HepG2 (cell line): ENCODE measurements around the gene KIAA1614. TPM values are rescaled to one million over a fixed set of nuclear protein-coding genes. Genes with fewer than 3 reads are reported as not detected.

Source experiments
- ATAC-seq: fragments of 200-7000 bp; cut with Tn5 transposase; 3 replicates; pipeline ENCODE4 v1.9.1; 2020; ENCODE audit warnings: mild to moderate bottlenecking, moderate library complexity
- BruUV-seq: library from RNA; stranded (reverse); fragments of 400-500 nt; replicated peaks from 2 replicates; lab custom pipeline; 2021; lab: Mats Ljungman, UMichigan
- CTCF ChIA-PET: fragments of 300-600 bp; formaldehyde crosslinking; extraction: SDS; loops from one replicate; lab custom pipeline; 2021; ENCODE audit warnings: low total read pairs, inconsistent platforms, low intra/inter-chr PET ratio; lab: Yijun Ruan, JAX
- POLR2A ChIA-PET: fragments of 350-600 bp; sonication (Branson Sonifier 250); formaldehyde crosslinking; loops from one replicate; lab custom pipeline; 2020; ENCODE audit warnings: antibody characterized with exemption, inconsistent platforms; lab: Yijun Ruan, JAX
- DNase-seq: peaks from one replicate; pipeline ENCODE4 v3.0.0-alpha.2; 2015; ENCODE audit warnings: low spot score
- FAIRE-seq: peaks from 3 replicates; lab custom pipeline; 2011; peaks lifted over from hg19 to GRCh38; lab: Jason Lieb, UNC
- H2AFZ ChIP-seq: one replicate; pipeline ENCODE4 v1.6.1; 2011; ENCODE audit warnings: low read length, inconsistent platforms
- H3K27ac ChIP-seq: fragments of 300-600 bp; 3 replicates; pipeline ENCODE4 v1.8.0; 2011; ENCODE audit warnings: mixed run types, mild to moderate bottlenecking, mixed read lengths, low read length, inconsistent platforms; ENCODE audit not compliant: insufficient read depth; ENCODE audit errors: extremely low read length
- H3K27me3 ChIP-seq, 2 experiments: fragments of 200-600 bp in 1 of 2; 2 replicates in 1 of 2; 3 replicates in 1 of 2; pipeline versions ENCODE4 v1.6.0 to v1.8.0; 2011; ENCODE audit warnings: low read length in 2 of 2, mild to moderate bottlenecking in 2 of 2, moderate library complexity in 2 of 2, inconsistent platforms in 1 of 2; ENCODE audit not compliant: insufficient read depth in 2 of 2, control insufficient read depth in 1 of 2
- H3K36me3 ChIP-seq, 2 experiments: fragments of 200-600 bp in 1 of 2; replicated peaks in 1 of 2; 2 replicates in 1 of 2; 3 replicates in 1 of 2; pipeline versions ENCODE4 v1.5.1 to v1.8.0; 2011; ENCODE audit warnings: low read length in 2 of 2, inconsistent platforms in 1 of 2; ENCODE audit not compliant: insufficient read depth in 2 of 2, control insufficient read depth in 1 of 2
- H3K4me1 ChIP-seq: 2 replicates; pipeline ENCODE4 v1.5.1; 2012; ENCODE audit warnings: low read length, inconsistent platforms; ENCODE audit not compliant: insufficient read depth
- H3K4me2 ChIP-seq: 2 replicates; pipeline ENCODE4 v1.6.0; 2011; ENCODE audit warnings: low read depth, low read length, inconsistent platforms
- H3K4me3 ChIP-seq, 3 experiments: fragments of 200-600 bp in 1 of 3; sonication (generic), shearing (Covaris generic) in 1 of 3; replicated peaks in 1 of 3; 2 replicates each; pipeline ENCODE4 v1.5.1; 2011 to 2016; ENCODE audit warnings: low read length in 3 of 3, inconsistent platforms in 2 of 3, low read depth in 2 of 3, mild to moderate bottlenecking in 2 of 3, control low read depth in 1 of 3, mixed read lengths in 1 of 3; ENCODE audit not compliant: insufficient read depth in 1 of 3
- H3K79me2 ChIP-seq: one replicate; pipeline ENCODE4 v1.6.1; 2011; ENCODE audit warnings: low read length, inconsistent platforms; ENCODE audit not compliant: insufficient read depth
- H3K9ac ChIP-seq: 2 replicates; pipeline ENCODE4 v1.6.0; 2011; ENCODE audit warnings: mild to moderate bottlenecking, low read depth, low read length, inconsistent platforms; ENCODE audit not compliant: insufficient read depth
- H3K9me3 ChIP-seq: 2 replicates; pipeline ENCODE4 v1.5.1; 2012; ENCODE audit warnings: mild to moderate bottlenecking, low read length
- H4K20me1 ChIP-seq: 2 replicates; pipeline ENCODE4 v1.6.0; 2011; ENCODE audit warnings: inconsistent platforms, mild to moderate bottlenecking, low read length, moderate library complexity; ENCODE audit not compliant: insufficient read depth
- ADNP ChIP-seq: sonication (generic); formaldehyde crosslinking; IDR thresholded peaks from 2 replicates; pipeline ENCODE4 v1.4.0; 2020; ENCODE audit warnings: missing genetic modification reagents
- EED ChIP-seq: sonication (generic); formaldehyde crosslinking; IDR thresholded peaks from 2 replicates; pipeline ENCODE4 v1.5.0; 2020; ENCODE audit warnings: mild to moderate bottlenecking, missing genetic modification reagents
- FOXJ3 ChIP-seq: sonication (generic); formaldehyde crosslinking; IDR thresholded peaks from 2 replicates; pipeline ENCODE4 v1.4.0; 2020; ENCODE audit warnings: missing genetic modification reagents, mild to moderate bottlenecking, borderline replicate concordance
- HDAC1 ChIP-seq: sonication (generic); formaldehyde crosslinking; IDR thresholded peaks from 2 replicates; pipeline ENCODE4 v1.5.1; 2020; ENCODE audit warnings: mild to moderate bottlenecking, missing genetic modification reagents
- IKZF4 ChIP-seq: sonication (generic); formaldehyde crosslinking; IDR thresholded peaks from 2 replicates; pipeline ENCODE4 v1.5.1; 2020; ENCODE audit warnings: borderline replicate concordance, mild to moderate bottlenecking, low read depth, missing genetic modification reagents; ENCODE audit errors: not compliant biosample characterization
- PCBP2 ChIP-seq: fragments of 200-400 bp; formaldehyde crosslinking; optimal IDR thresholded peaks from 2 replicates; pipeline ENCODE3; 2018; ENCODE audit warnings: low read length, low read depth; ENCODE audit not compliant: poor library complexity, severe bottlenecking
- SCMH1 ChIP-seq: sonication (generic); formaldehyde crosslinking; IDR thresholded peaks from 2 replicates; pipeline ENCODE4 v1.9.0; 2021; ENCODE audit warnings: missing genetic modification reagents, mild to moderate bottlenecking, borderline replicate concordance
- U2AF1 ChIP-seq: fragments of 200-400 bp; formaldehyde crosslinking; optimal IDR thresholded peaks from 2 replicates; pipeline ENCODE3; 2017; ENCODE audit warnings: mild to moderate bottlenecking, low read depth, low read length
- ZFP37 ChIP-seq: sonication (generic); formaldehyde crosslinking; IDR thresholded peaks from 2 replicates; pipeline ENCODE4 v1.4.0; 2020; ENCODE audit warnings: missing genetic modification reagents, borderline replicate concordance
- ZNF24 ChIP-seq: fragments of 450-650 bp; IDR thresholded peaks from 2 replicates; pipeline ENCODE4 v1.6.1; 2017; ENCODE audit warnings: antibody characterized with exemption, mild to moderate bottlenecking
- ZNF34 ChIP-seq: sonication (generic); formaldehyde crosslinking; IDR thresholded peaks from 2 replicates; pipeline ENCODE4 v1.4.0; 2020; ENCODE audit warnings: mild to moderate bottlenecking, missing genetic modification reagents, borderline replicate concordance
- ZNF446 ChIP-seq: sonication (generic); formaldehyde crosslinking; IDR thresholded peaks from 2 replicates; pipeline ENCODE4 v1.5.0; 2020; ENCODE audit warnings: mild to moderate bottlenecking, missing genetic modification reagents
- ZNF550 ChIP-seq: sonication (generic); formaldehyde crosslinking; IDR thresholded peaks from 2 replicates; pipeline ENCODE4 v1.4.0; 2020; ENCODE audit warnings: mild to moderate bottlenecking, missing genetic modification reagents, borderline replicate concordance
- ZNF552 ChIP-seq: sonication (generic); formaldehyde crosslinking; IDR thresholded peaks from 2 replicates; pipeline ENCODE4 v1.9.0; 2022; ENCODE audit warnings: missing genetic modification reagents, mild to moderate bottlenecking, borderline replicate concordance
- WGBS: methylation state at CpG from one replicate; pipeline ENCODE4 v1.1.6; 2017; ENCODE audit warnings: low lambda C conversion rate; 5-methylcytosine and 5-hydroxymethylcytosine counted together
- in situ Hi-C: cut with HindIII; loops from 2 replicates; pipeline ENCODE4 v1.10.0; 2017; ENCODE audit warnings: low pct_unique_long_range_greater_than_20kb; ENCODE audit not compliant: extremely low pct_ligation_motif_present
- intact Hi-C: fragments of 100-400 bp; cut with micrococcal nuclease; formaldehyde crosslinking; loops from one replicate; pipeline ENCODE4 v1.10.0; 2022; ENCODE audit not compliant: unreplicated experiment
- polyA plus RNA-seq, 8 experiments: library from polyadenylated mRNA; depleted of rRNA in 3 of 8; stranded (reverse) in 7 of 8; unstranded in 1 of 8; fragments of >200 nt; fragmentation: Illumina TruSeq in 4 of 8; extraction: Trizol in 4 of 8; gene quantifications; 2 replicates each; pipeline versions ENCODE4 v1.2.1 to v1.2.3, GENCODE V29; 2011 to 2016; ENCODE audit warnings: low read depth in 4 of 8, missing spikeins in 1 of 8, mixed read lengths in 1 of 8; ENCODE audit not compliant: insufficient read depth in 1 of 8
- total RNA-seq, 5 experiments: library from RNA; depleted of rRNA; stranded (reverse); fragments of >200 nt; fragmentation: Illumina TruSeq; extraction: Trizol; gene quantifications; 2 replicates each; pipeline ENCODE4 v1.2.3, GENCODE V29; 2016; ENCODE audit warnings: low read depth in 1 of 5
- TF ChIP-seq, protein P1 (sequence below): sonication (generic); formaldehyde crosslinking; IDR thresholded peaks from 2 replicates; pipeline ENCODE4 v1.4.0; 2020; ENCODE audit warnings: missing genetic modification reagents
- TF ChIP-seq, protein P2 (sequence below): sonication (generic); formaldehyde crosslinking; IDR thresholded peaks from 2 replicates; pipeline ENCODE4 v1.4.0; 2020; ENCODE audit warnings: missing genetic modification reagents, borderline replicate concordance

The KIAA1614 gene
- total and polyA plus RNA-seq, 2 of the 13 experiments (the other 11 are each of a cell fraction or from before 2014, with no cell fraction given) = 0.15 to 0.77 TPM

DNA sequence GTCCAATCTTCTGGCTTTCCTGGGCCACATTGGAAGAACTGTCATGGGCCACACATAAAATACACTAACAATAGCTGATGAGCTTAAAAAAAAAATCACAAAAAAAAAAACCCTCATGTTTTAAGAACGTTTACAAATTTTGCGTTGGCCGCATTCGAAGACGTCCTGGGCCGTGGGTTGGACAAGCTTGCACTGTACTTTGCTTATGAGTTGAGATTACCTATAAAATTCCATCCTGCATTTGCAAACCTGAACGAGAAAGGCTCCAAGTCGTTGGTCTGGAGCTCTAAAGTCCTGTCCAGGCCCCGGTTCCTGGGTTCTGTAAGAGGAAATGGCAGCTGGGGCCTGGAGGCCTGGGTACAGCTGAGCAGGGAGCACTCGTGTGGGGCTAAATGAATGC is 51.4 kb downstream of the KIAA1614 start:
- WGBS = 88% methylated on average over 10 of the region's 10 CpGs
- no TSS peak for BruUV-seq
- POLR2A ChIA-PET = no interaction called here
- Histone ChIP-seq H3K27ac (no peak overlapping the region), H3K9ac (no peak overlapping the region), H3K79me2 (no peaks in the 10 kb centered on the region), H3K4me2 (no peak overlapping the region), H3K4me1 (no peaks in the 10 kb centered on the region), H2AFZ (no peak overlapping the region), H4K20me1 (no peaks in the 10 kb centered on the region), H3K36me3 (peaks cover 0 to 15% of the 10 kb centered on the region in 2 experiments; a peak in 2 of 5 replicates), H3K27me3 (no peaks in the 10 kb centered on the region), H3K9me3 (no peaks in the 10 kb centered on the region), H3K4me3 (no peak overlapping the region)
- in situ Hi-C loops (no loop called here), intact Hi-C loops (no loop called here)
- TF ChIP-seq EED = no peak
- no peak for TF ChIP-seq ZNF446 (CRISPR knock-in tag)
- no peak for TF ChIP-seq ZNF34 (CRISPR knock-in tag)
- TF ChIP-seq ZNF24 = no peak
- TF ChIP-seq, protein P1, sequence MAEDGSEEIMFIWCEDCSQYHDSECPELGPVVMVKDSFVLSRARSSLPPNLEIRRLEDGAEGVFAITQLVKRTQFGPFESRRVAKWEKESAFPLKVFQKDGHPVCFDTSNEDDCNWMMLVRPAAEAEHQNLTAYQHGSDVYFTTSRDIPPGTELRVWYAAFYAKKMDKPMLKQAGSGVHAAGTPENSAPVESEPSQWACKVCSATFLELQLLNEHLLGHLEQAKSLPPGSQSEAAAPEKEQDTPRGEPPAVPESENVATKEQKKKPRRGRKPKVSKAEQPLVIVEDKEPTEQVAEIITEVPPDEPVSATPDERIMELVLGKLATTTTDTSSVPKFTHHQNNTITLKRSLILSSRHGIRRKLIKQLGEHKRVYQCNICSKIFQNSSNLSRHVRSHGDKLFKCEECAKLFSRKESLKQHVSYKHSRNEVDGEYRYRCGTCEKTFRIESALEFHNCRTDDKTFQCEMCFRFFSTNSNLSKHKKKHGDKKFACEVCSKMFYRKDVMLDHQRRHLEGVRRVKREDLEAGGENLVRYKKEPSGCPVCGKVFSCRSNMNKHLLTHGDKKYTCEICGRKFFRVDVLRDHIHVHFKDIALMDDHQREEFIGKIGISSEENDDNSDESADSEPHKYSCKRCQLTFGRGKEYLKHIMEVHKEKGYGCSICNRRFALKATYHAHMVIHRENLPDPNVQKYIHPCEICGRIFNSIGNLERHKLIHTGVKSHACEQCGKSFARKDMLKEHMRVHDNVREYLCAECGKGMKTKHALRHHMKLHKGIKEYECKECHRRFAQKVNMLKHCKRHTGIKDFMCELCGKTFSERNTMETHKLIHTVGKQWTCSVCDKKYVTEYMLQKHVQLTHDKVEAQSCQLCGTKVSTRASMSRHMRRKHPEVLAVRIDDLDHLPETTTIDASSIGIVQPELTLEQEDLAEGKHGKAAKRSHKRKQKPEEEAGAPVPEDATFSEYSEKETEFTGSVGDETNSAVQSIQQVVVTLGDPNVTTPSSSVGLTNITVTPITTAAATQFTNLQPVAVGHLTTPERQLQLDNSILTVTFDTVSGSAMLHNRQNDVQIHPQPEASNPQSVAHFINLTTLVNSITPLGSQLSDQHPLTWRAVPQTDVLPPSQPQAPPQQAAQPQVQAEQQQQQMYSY = no peak
- TF ChIP-seq IKZF4 (CRISPR knock-in tag) = no peak
- TF ChIP-seq SCMH1 (CRISPR knock-in tag) = no peak
- no peak for TF ChIP-seq HDAC1
- TF ChIP-seq, protein P2, sequence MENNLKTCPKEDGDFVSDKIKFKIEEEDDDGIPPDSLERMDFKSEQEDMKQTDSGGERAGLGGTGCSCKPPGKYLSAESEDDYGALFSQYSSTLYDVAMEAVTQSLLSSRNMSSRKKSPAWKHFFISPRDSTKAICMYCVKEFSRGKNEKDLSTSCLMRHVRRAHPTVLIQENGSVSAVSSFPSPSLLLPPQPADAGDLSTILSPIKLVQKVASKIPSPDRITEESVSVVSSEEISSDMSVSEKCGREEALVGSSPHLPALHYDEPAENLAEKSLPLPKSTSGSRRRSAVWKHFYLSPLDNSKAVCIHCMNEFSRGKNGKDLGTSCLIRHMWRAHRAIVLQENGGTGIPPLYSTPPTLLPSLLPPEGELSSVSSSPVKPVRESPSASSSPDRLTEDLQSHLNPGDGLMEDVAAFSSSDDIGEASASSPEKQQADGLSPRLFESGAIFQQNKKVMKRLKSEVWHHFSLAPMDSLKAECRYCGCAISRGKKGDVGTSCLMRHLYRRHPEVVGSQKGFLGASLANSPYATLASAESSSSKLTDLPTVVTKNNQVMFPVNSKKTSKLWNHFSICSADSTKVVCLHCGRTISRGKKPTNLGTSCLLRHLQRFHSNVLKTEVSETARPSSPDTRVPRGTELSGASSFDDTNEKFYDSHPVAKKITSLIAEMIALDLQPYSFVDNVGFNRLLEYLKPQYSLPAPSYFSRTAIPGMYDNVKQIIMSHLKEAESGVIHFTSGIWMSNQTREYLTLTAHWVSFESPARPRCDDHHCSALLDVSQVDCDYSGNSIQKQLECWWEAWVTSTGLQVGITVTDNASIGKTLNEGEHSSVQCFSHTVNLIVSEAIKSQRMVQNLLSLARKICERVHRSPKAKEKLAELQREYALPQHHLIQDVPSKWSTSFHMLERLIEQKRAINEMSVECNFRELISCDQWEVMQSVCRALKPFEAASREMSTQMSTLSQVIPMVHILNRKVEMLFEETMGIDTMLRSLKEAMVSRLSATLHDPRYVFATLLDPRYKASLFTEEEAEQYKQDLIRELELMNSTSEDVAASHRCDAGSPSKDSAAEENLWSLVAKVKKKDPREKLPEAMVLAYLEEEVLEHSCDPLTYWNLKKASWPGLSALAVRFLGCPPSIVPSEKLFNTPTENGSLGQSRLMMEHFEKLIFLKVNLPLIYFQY (CRISPR knock-in tag) = no peak
- no peak for TF ChIP-seq ADNP (CRISPR knock-in tag)
- no peak for TF ChIP-seq ZNF550 (CRISPR knock-in tag)
- no peak for TF ChIP-seq PCBP2
- TF ChIP-seq U2AF1 = no peak
- no peak for TF ChIP-seq ZNF552 (CRISPR knock-in tag)
- no peak for TF ChIP-seq ZFP37 (CRISPR knock-in tag)
- no peak for TF ChIP-seq FOXJ3 (CRISPR knock-in tag)
- CTCF ChIA-PET = no interaction called here
- no peak for FAIRE-seq
- no peak for DNase-seq
- ATAC-seq = no peak
